ENCODE results near the gene ALS2. TPM values are rescaled to one million over a fixed set of nuclear protein-coding genes. Genes with fewer than 3 reads are reported as not detected.
A peak's percentile ranks its signal among the peaks of the same experiment; 100 is the strongest.

Gene ALS2
- total RNA-seq, 1 donor from 2014 or later: 54.0 TPM

- peak overlapping the region; percentile 27 for H3K4me3 ChIP-seq (ENCODE audit: insufficient read depth, low read depth, low read length)
- H3K27me3 ChIP-seq (ENCODE audit: insufficient read depth, low read length): no peaks in the 10 kb centered on the region
- Mint-ChIP-seq H3K9me3 (ENCODE audit: unreplicated experiment) (no peaks in the 10 kb centered on the region), H3K4me1 (ENCODE audit: low read depth, unreplicated experiment) (peaks cover 44% of the 10 kb centered on the region), H3K4me3 (ENCODE audit: unreplicated experiment) (no peak overlapping the region), H3K36me3 (ENCODE audit: low read depth, unreplicated experiment) (peaks cover 15% of the 10 kb centered on the region), H3K27ac (ENCODE audit: unreplicated experiment) (peak overlapping the region; percentile 83), H3K27me3 (ENCODE audit: low read depth, unreplicated experiment) (no peaks in the 10 kb centered on the region)
- H3K9ac ChIP-seq (ENCODE audit: low read length): peak overlapping the region; percentile 73
- FAIRE-seq: peak; percentile 50
- H3K4me1 ChIP-seq (ENCODE audit: insufficient read depth, low read length): peaks cover 50% of the 10 kb centered on the region
- no peak for TF ChIP-seq CTCF (IDR thresholded peaks at IDR 0.05; ENCODE audit: insufficient read depth, low read depth, low read length)
- TF ChIP-seq EZH2 (IDR thresholded peaks at IDR 0.05; ENCODE audit: insufficient read depth, low read length): no peak
- H3K27ac ChIP-seq (ENCODE audit: low read depth, low read length): peak overlapping the region; percentile 95
- H4K20me1 ChIP-seq (ENCODE audit: insufficient read depth, low read length): no peaks in the 10 kb centered on the region
- DNase-seq (ENCODE audit: low read depth): peak; percentile 93
- H2AFZ ChIP-seq (ENCODE audit: low read depth, low read length): no peak overlapping the region
- H3K4me2 ChIP-seq (ENCODE audit: low read length): peak overlapping the region; percentile 77
- H3K9me3 ChIP-seq (ENCODE audit: insufficient read depth, low read depth, low read length): no peaks in the 10 kb centered on the region
- no peaks in the 10 kb centered on the region for H3K79me2 ChIP-seq (ENCODE audit: insufficient read depth, low read length)
- peaks cover 12% of the 10 kb centered on the region for H3K36me3 ChIP-seq (ENCODE audit: insufficient read depth, low read length)
These were observed 82.8 kb downstream of the ALS2 start for GRCh38 chr2:201697899-201698298.

GRCh38 chr2:201696151-201696659 is 84.5 kb downstream of the ALS2 start:
- H3K79me2 ChIP-seq (ENCODE audit: insufficient read depth, low read length): no peaks in the 10 kb centered on the region
- H3K27ac ChIP-seq (ENCODE audit: low read depth, low read length): peak overlapping the region; percentile 95
- peaks cover 10% of the 10 kb centered on the region for H3K36me3 ChIP-seq (ENCODE audit: insufficient read depth, low read length)
- H2AFZ ChIP-seq (ENCODE audit: low read depth, low read length): no peak overlapping the region
- H3K27ac Mint-ChIP-seq (ENCODE audit: unreplicated experiment): peak overlapping the region; percentile 35
- peak overlapping the region; percentile 73 for H3K9ac ChIP-seq (ENCODE audit: low read length)
- no peaks in the 10 kb centered on the region for H3K27me3 Mint-ChIP-seq (ENCODE audit: low read depth, unreplicated experiment)
- no peaks in the 10 kb centered on the region for H3K27me3 ChIP-seq (ENCODE audit: insufficient read depth, low read length)
- no peaks in the 10 kb centered on the region for H3K9me3 Mint-ChIP-seq (ENCODE audit: unreplicated experiment)
- H4K20me1 ChIP-seq (ENCODE audit: insufficient read depth, low read length): no peaks in the 10 kb centered on the region
- no peaks in the 10 kb centered on the region for H3K9me3 ChIP-seq (ENCODE audit: insufficient read depth, low read depth, low read length)
- no peak overlapping the region for H3K4me3 Mint-ChIP-seq (ENCODE audit: unreplicated experiment)
- H3K4me1 Mint-ChIP-seq (ENCODE audit: low read depth, unreplicated experiment): peaks cover 44% of the 10 kb centered on the region
- FAIRE-seq (peak; percentile 94), DNase-seq (ENCODE audit: low read depth) (peak; percentile 97)
- H3K4me1 ChIP-seq (ENCODE audit: insufficient read depth, low read length): peaks cover 50% of the 10 kb centered on the region
- no peak overlapping the region for H3K4me3 ChIP-seq (ENCODE audit: insufficient read depth, low read depth, low read length)
- no peak for TF ChIP-seq EZH2 (IDR thresholded peaks at IDR 0.05; ENCODE audit: insufficient read depth, low read length)
- no peak for TF ChIP-seq CTCF (IDR thresholded peaks at IDR 0.05; ENCODE audit: insufficient read depth, low read depth, low read length)
- peaks cover 5% of the 10 kb centered on the region for H3K36me3 Mint-ChIP-seq (ENCODE audit: low read depth, unreplicated experiment)
- H3K4me2 ChIP-seq (ENCODE audit: low read length): peak overlapping the region; percentile 77

GRCh38 chr2:201685156-201685555 is 95.6 kb downstream of the ALS2 start:
- Histone ChIP-seq H3K36me3 (ENCODE audit: insufficient read depth, low read length) (peaks cover 14% of the 10 kb centered on the region), H3K4me2 (ENCODE audit: low read length) (no peak overlapping the region), H3K79me2 (ENCODE audit: insufficient read depth, low read length) (no peaks in the 10 kb centered on the region), H3K4me1 (ENCODE audit: insufficient read depth, low read length) (no peaks in the 10 kb centered on the region), H3K27ac (ENCODE audit: low read depth, low read length) (no peak overlapping the region), H3K9ac (ENCODE audit: low read length) (no peak overlapping the region), H4K20me1 (ENCODE audit: insufficient read depth, low read length) (no peaks in the 10 kb centered on the region), H3K27me3 (ENCODE audit: insufficient read depth, low read length) (no peaks in the 10 kb centered on the region), H2AFZ (ENCODE audit: low read depth, low read length) (no peak overlapping the region), H3K4me3 (ENCODE audit: insufficient read depth, low read depth, low read length) (no peak overlapping the region), H3K9me3 (ENCODE audit: insufficient read depth, low read depth, low read length) (no peaks in the 10 kb centered on the region)
- FAIRE-seq: no peak
- H3K4me3 Mint-ChIP-seq (ENCODE audit: unreplicated experiment): no peak overlapping the region
- no peak for TF ChIP-seq CTCF (IDR thresholded peaks at IDR 0.05; ENCODE audit: insufficient read depth, low read depth, low read length)
- TF ChIP-seq EZH2 (IDR thresholded peaks at IDR 0.05; ENCODE audit: insufficient read depth, low read length): no peak
- H3K9me3 Mint-ChIP-seq (ENCODE audit: unreplicated experiment): peaks cover 6% of the 10 kb centered on the region
- H3K27ac Mint-ChIP-seq (ENCODE audit: unreplicated experiment): no peak overlapping the region
- H3K36me3 Mint-ChIP-seq (ENCODE audit: low read depth, unreplicated experiment): peaks cover 8% of the 10 kb centered on the region
- no peaks in the 10 kb centered on the region for H3K4me1 Mint-ChIP-seq (ENCODE audit: low read depth, unreplicated experiment)
- peaks cover 2% of the 10 kb centered on the region for H3K27me3 Mint-ChIP-seq (ENCODE audit: low read depth, unreplicated experiment)
- DNase-seq (ENCODE audit: low read depth): no peak
